Caco-2 (cell line): ENCODE measurements around the gene DHRSX. TPM values are rescaled to one million over a fixed set of nuclear protein-coding genes. Genes with fewer than 3 reads are reported as not detected.

Experiments
- BruUV-seq: library from RNA; stranded (reverse); fragments of 400-500 nt; replicated peaks from 2 replicates; lab custom pipeline; 2021; lab: Mats Ljungman, UMichigan
- CTCF ChIA-PET: fragments of 300-600 bp; sonication (Branson Sonifier 250); formaldehyde crosslinking; loops from one replicate; lab custom pipeline; 2022; ENCODE audit warnings: antibody characterized with exemption; lab: Charles Lee
- POLR2A ChIA-PET: fragments of 300-600 bp; sonication (Branson Sonifier 250); formaldehyde crosslinking; loops from one replicate; lab custom pipeline; 2022; ENCODE audit warnings: antibody characterized with exemption; lab: Charles Lee
- DNase-seq, 2 experiments: peaks; one replicate each; pipeline versions ENCODE4 v3.0.0 to v3.0.0-alpha.2; 2020 to 2022
- H3K27me3 ChIP-seq: replicated peaks from 2 replicates; pipeline ENCODE4 v1.6.0; 2011; ENCODE audit warnings: low read length; ENCODE audit not compliant: control insufficient read depth, insufficient read depth
- H3K36me3 ChIP-seq: 2 replicates; pipeline ENCODE4 v1.5.1; 2011; ENCODE audit warnings: low read length; ENCODE audit not compliant: control insufficient read depth, insufficient read depth
- H3K4me1 ChIP-seq: fragments of 250-450 bp; sonication (Bioruptor Pico); 2 replicates; pipeline ENCODE4 v1.5.1; 2020; ENCODE audit warnings: mild to moderate bottlenecking
- H3K4me3 ChIP-seq: 2 replicates; pipeline ENCODE4 v1.5.1; 2011; ENCODE audit warnings: low read depth, mild to moderate bottlenecking, control low read depth, low read length
- H3K9me3 ChIP-seq: fragments of 250-450 bp; sonication (Bioruptor Pico); 2 replicates; pipeline ENCODE4 v1.5.1; 2020; ENCODE audit warnings: mild to moderate bottlenecking, moderate library complexity
- H3K27ac Mint-ChIP-seq: one replicate; pipeline ENCODE4 v1.8.0; 2022; ENCODE audit warnings: mixed read lengths; ENCODE audit not compliant: unreplicated experiment
- H3K27me3 Mint-ChIP-seq: one replicate; pipeline ENCODE4 v1.8.0; 2022; ENCODE audit warnings: mixed read lengths; ENCODE audit not compliant: insufficient read depth, unreplicated experiment
- H3K36me3 Mint-ChIP-seq: one replicate; pipeline ENCODE4 v1.8.0; 2022; ENCODE audit warnings: mild to moderate bottlenecking, mixed read lengths; ENCODE audit not compliant: insufficient read depth, unreplicated experiment
- H3K4me1 Mint-ChIP-seq: one replicate; pipeline ENCODE4 v1.8.0; 2022; ENCODE audit warnings: low read depth, mixed read lengths; ENCODE audit not compliant: unreplicated experiment
- H3K4me3 Mint-ChIP-seq: one replicate; pipeline ENCODE4 v1.8.0; 2022; ENCODE audit warnings: mild to moderate bottlenecking, moderate library complexity, mixed read lengths; ENCODE audit not compliant: unreplicated experiment
- H3K9me3 Mint-ChIP-seq: one replicate; pipeline ENCODE4 v1.8.0; 2022; ENCODE audit warnings: mixed read lengths; ENCODE audit not compliant: unreplicated experiment
- intact Hi-C: fragments of 100-400 bp; cut with micrococcal nuclease; formaldehyde crosslinking; loops from one replicate; pipeline ENCODE4 v1.10.0; 2022; ENCODE audit not compliant: unreplicated experiment
- total RNA-seq: library from RNA; stranded (reverse); gene quantifications from 2 replicates; pipeline ENCODE4 v1.2.3, GENCODE V29; 2022
- TF ChIP-seq, protein P1 (sequence below), 2 experiments: fragments of 200-600 bp in 1 of 2; IDR thresholded peaks; 1 replicate in 1 of 2; 2 replicates in 1 of 2; pipeline versions ENCODE4 v1.5.1 to v1.8.0; 2011 to 2022; ENCODE audit warnings: antibody characterized with exemption in 1 of 2, control low read depth in 1 of 2, inconsistent platforms in 1 of 2, low read depth in 1 of 2, low read length in 1 of 2, mild to moderate bottlenecking in 1 of 2, moderate library complexity in 1 of 2; ENCODE audit not compliant: insufficient read depth in 1 of 2, severe bottlenecking in 1 of 2, unreplicated experiment in 1 of 2

The DHRSX gene
- total RNA-seq, 1 experiment from 2014 or later = 64.1 TPM

DNA sequence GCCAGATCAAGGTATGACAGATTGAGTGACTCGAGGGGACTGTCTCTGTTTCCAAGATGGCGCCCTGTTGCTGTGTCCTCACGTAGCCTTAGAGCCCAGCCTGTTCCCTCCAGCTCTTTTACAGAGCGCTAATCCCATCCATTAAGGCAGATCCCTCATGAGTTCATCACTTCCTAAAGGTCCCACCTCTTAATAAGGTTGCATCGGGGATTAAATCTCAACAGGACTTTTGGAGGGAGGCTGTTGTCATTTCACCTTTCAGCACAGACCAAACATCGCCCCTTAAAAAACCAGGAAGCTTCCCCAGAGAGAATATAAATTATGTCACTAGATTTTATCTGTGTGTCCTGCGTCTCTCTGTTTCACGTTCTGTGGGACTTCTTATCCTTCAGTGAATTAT is 32.6 kb upstream of the DHRSX start:
- no peaks in the 10 kb centered on the region for H3K36me3 ChIP-seq
- intact Hi-C loops = no loop called here
- no peaks in the 10 kb centered on the region for H3K27me3 ChIP-seq
- Mint-ChIP-seq H3K4me3 (no peak overlapping the region), H3K27ac (no peak overlapping the region), H3K4me1 (peaks cover 7% of the 10 kb centered on the region), H3K36me3 (no peaks in the 10 kb centered on the region), H3K9me3 (no peaks in the 10 kb centered on the region), H3K27me3 (no peaks in the 10 kb centered on the region)
- no peaks in the 10 kb centered on the region for H3K9me3 ChIP-seq
- TF ChIP-seq, protein P1, sequence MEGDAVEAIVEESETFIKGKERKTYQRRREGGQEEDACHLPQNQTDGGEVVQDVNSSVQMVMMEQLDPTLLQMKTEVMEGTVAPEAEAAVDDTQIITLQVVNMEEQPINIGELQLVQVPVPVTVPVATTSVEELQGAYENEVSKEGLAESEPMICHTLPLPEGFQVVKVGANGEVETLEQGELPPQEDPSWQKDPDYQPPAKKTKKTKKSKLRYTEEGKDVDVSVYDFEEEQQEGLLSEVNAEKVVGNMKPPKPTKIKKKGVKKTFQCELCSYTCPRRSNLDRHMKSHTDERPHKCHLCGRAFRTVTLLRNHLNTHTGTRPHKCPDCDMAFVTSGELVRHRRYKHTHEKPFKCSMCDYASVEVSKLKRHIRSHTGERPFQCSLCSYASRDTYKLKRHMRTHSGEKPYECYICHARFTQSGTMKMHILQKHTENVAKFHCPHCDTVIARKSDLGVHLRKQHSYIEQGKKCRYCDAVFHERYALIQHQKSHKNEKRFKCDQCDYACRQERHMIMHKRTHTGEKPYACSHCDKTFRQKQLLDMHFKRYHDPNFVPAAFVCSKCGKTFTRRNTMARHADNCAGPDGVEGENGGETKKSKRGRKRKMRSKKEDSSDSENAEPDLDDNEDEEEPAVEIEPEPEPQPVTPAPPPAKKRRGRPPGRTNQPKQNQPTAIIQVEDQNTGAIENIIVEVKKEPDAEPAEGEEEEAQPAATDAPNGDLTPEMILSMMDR (IDR thresholded peaks at IDR 0.05; ENCODE audit: insufficient read depth in 1 of 2, low read depth in 1 of 2, low read length in 1 of 2, severe bottlenecking in 1 of 2, unreplicated experiment in 1 of 2) = no peak
- no peak overlapping the region for H3K4me3 ChIP-seq
- POLR2A ChIA-PET = no interaction called here
- no peaks in the 10 kb centered on the region for H3K4me1 ChIP-seq
- BruUV-seq = no TSS peak
- DNase-seq = no peak
- CTCF ChIA-PET = no interaction called here

DNA sequence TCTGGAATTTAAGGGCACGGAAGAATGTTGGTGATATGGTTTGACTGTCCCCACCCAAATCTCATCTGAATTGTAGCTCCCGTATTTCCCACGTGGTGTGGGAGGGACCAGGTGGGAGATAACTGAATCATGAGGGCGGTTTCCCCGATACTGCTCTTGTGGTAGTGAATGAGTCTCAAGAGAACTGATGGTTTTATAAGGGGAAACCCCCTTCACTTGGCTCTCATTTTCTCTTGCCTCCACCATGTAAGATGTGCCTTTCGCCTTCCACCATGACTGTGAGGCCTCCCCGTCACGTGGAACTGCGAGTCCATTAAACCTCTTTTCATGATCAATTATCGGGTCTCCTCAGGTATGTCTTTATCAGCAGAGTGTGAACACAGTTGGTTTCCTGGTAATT is 25.6 kb upstream of the DHRSX start:
- ChIA-PET POLR2A (no interaction called here), CTCF (no interaction called here)
- DNase-seq = no peak
- Mint-ChIP-seq H3K36me3 (no peaks in the 10 kb centered on the region), H3K27me3 (no peaks in the 10 kb centered on the region), H3K27ac (peak overlapping the region; percentile 6), H3K4me1 (no peaks in the 10 kb centered on the region), H3K9me3 (no peaks in the 10 kb centered on the region), H3K4me3 (no peak overlapping the region)
- BruUV-seq = no TSS peak
- no peak overlapping the region for H3K4me3 ChIP-seq
- no peaks in the 10 kb centered on the region for H3K27me3 ChIP-seq
- intact Hi-C loops = no loop called here
- no peaks in the 10 kb centered on the region for H3K36me3 ChIP-seq
- TF ChIP-seq, protein P1 (IDR thresholded peaks at IDR 0.05; ENCODE audit: insufficient read depth in 1 of 2, low read depth in 1 of 2, low read length in 1 of 2, severe bottlenecking in 1 of 2, unreplicated experiment in 1 of 2) = no peak
- no peaks in the 10 kb centered on the region; the same call in 1 of the 2 replicates for H3K9me3 ChIP-seq
- no peaks in the 10 kb centered on the region for H3K4me1 ChIP-seq

DNA sequence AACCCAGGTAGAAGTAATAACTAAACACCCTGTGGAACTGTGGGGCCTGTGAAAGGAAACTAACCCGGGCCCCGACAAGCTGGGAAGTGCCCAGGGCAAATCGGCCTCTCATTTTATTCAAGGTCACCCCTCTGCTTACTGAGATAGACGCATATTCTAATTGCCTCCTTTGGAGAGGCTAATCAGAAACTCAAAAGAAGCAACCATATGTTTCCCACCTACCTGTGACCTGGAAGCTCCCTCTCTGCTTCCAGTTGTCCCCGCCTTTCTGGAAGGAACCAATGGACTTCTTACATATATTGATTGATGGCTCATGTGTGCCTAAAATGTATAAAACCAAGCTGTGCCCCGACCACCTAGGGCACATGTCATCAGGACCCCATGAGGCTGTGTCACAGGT is 23.1 kb upstream of the DHRSX start:
- ChIA-PET POLR2A (no interaction called here), CTCF (no interaction called here)
- TF ChIP-seq, protein P1 (IDR thresholded peaks at IDR 0.05; ENCODE audit: insufficient read depth in 1 of 2, low read depth in 1 of 2, low read length in 1 of 2, severe bottlenecking in 1 of 2, unreplicated experiment in 1 of 2) = no peak
- no peaks in the 10 kb centered on the region for H3K36me3 ChIP-seq
- H3K4me3 ChIP-seq = no peak overlapping the region
- DNase-seq = no peak
- Mint-ChIP-seq H3K27me3 (no peaks in the 10 kb centered on the region), H3K4me1 (no peaks in the 10 kb centered on the region), H3K36me3 (no peaks in the 10 kb centered on the region), H3K9me3 (no peaks in the 10 kb centered on the region), H3K27ac (no peak overlapping the region), H3K4me3 (no peak overlapping the region)
- BruUV-seq = no TSS peak
- H3K27me3 ChIP-seq = no peaks in the 10 kb centered on the region
- intact Hi-C loops = no loop called here
- no peaks in the 10 kb centered on the region; the same call in 1 of the 2 replicates for H3K9me3 ChIP-seq
- H3K4me1 ChIP-seq = no peaks in the 10 kb centered on the region
